Measurements from ENCODE around the gene STRN3.
"Not testable (repeated sequence)": the region's sequence is repeated elsewhere in the genome, so short reads cannot be mapped to it uniquely, and the experiment has no call there.

STRN3 gene

DNA sequence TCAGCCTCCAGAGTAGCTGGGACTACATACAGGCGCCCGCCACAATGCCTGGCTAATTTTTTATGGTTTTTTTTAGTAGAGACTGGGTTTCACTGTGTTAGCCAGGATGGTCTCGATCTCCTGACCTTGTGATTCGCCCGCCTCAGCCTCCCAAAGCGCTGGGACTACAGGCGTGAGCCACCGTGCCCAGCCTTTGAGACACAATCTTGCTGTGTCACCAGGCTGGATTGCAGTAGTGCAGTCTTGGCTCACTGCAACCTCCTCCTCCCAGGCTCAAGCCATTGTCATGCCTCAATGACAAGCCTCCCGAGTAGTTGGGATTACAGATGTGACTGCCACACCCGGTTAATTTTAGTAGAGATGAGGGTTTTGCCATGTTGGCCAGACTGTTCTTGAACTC is 21.3 kb upstream of the STRN3 start:
- H3K27me3 ChIP-seq (ENCODE audit: insufficient read depth, low read depth), result no peaks in the 10 kb centered on the region
- no peaks in the 10 kb centered on the region for H3K36me3 ChIP-seq (ENCODE audit: insufficient read depth)
- no peak overlapping the region for H3K4me3 ChIP-seq (IDR thresholded peaks at IDR 0.05; ENCODE audit: insufficient read depth, low read depth, low read length)
- H3K27ac ChIP-seq, result no peak overlapping the region
- H3K4me1 ChIP-seq (ENCODE audit: low read depth, poor library complexity, severe bottlenecking), result no peaks in the 10 kb centered on the region
- H3K79me2 ChIP-seq (ENCODE audit: insufficient read depth, low read depth), result no peaks in the 10 kb centered on the region
- no peak overlapping the region for H3K4me2 ChIP-seq
- no peaks in the 10 kb centered on the region for H4K20me1 ChIP-seq (ENCODE audit: insufficient read depth)
- no peak overlapping the region for H2AFZ ChIP-seq (ENCODE audit: low read depth)
- no peak overlapping the region for H3K9ac ChIP-seq
- TF ChIP-seq CTCF (conservative IDR thresholded peaks at IDR 0.05; ENCODE audit: low read depth, low read length), result no peak

DNA sequence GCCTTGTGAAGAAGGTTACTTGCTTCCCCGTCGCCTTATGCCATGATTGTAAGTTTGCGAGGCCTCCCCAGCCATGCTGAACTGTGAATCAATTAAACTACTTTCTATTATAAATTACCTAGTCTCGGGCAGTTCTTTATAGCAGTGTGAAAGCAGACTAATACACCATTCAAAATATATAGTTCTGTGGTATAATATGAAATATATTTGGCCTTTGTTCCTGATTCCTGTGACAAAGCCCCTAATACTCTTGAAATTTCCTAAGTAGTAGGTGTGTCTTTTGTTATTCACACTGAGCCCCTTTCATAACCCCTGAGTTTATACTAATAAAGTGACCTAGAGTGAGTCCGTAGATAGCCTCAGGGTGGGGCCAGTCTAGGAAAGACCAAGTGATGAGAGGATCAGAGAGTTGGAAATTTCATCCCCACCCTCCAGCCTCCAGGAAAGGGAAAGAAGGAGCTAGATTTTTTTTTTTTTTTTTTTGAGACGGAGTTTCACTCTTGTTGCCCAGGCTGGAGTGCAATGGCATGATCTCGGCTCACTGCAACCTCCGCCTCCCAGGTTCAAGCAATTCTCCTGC is 19.4 kb upstream of the STRN3 start:
- no peaks in the 10 kb centered on the region for H3K79me2 ChIP-seq (ENCODE audit: insufficient read depth, low read depth)
- H3K4me1 ChIP-seq (ENCODE audit: low read depth, poor library complexity, severe bottlenecking), result no peaks in the 10 kb centered on the region
- H3K4me2 ChIP-seq, result no peak overlapping the region
- TF ChIP-seq CTCF (conservative IDR thresholded peaks at IDR 0.05; ENCODE audit: low read depth, low read length), result no peak
- H3K9ac ChIP-seq, result no peak overlapping the region
- H2AFZ ChIP-seq (ENCODE audit: low read depth), result no peak overlapping the region
- H3K4me3 ChIP-seq (IDR thresholded peaks at IDR 0.05; ENCODE audit: insufficient read depth, low read depth, low read length), result no peak overlapping the region
- no peak overlapping the region for H3K27ac ChIP-seq
- H3K36me3 ChIP-seq (ENCODE audit: insufficient read depth), result no peaks in the 10 kb centered on the region
- H4K20me1 ChIP-seq (ENCODE audit: insufficient read depth), result no peaks in the 10 kb centered on the region
- no peaks in the 10 kb centered on the region for H3K27me3 ChIP-seq (ENCODE audit: insufficient read depth, low read depth)

DNA sequence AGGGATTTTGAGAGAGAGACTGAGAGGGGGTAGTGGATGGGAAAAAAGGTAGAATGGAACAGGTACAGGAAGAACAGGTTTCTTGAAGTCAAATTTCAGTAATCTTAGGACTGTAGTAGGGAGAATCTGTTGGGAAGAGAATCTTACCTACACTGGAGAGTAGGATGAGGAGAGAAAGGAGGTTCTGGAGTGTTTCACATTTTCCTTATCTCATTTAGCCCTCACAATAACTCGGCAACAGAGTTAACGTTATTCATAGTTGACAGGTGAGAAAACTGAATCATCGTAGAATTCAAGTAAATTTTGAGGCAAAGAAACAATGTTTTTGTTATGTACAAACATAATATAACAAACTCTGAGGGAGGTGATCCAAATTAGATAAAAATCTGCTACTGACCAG is 17.2 kb upstream of the STRN3 start:
- Histone ChIP-seq H3K4me2 (no peak overlapping the region), H2AFZ (ENCODE audit: low read depth) (no peak overlapping the region), H4K20me1 (ENCODE audit: insufficient read depth) (no peaks in the 10 kb centered on the region), H3K27me3 (ENCODE audit: insufficient read depth, low read depth) (no peaks in the 10 kb centered on the region), H3K4me1 (ENCODE audit: low read depth, poor library complexity, severe bottlenecking) (peaks cover 5% of the 10 kb centered on the region), H3K79me2 (ENCODE audit: insufficient read depth, low read depth) (no peaks in the 10 kb centered on the region), H3K36me3 (ENCODE audit: insufficient read depth) (no peaks in the 10 kb centered on the region), H3K27ac (no peak overlapping the region), H3K9ac (no peak overlapping the region), H3K4me3 (IDR thresholded peaks at IDR 0.05; ENCODE audit: insufficient read depth, low read depth, low read length) (no peak overlapping the region)
- TF ChIP-seq CTCF (conservative IDR thresholded peaks at IDR 0.05; ENCODE audit: low read depth, low read length), result no peak

- not testable (repeated sequence) for H3K27me3 ChIP-seq (ENCODE audit: insufficient read depth, low read depth); H3K27ac ChIP-seq; H3K4me2 ChIP-seq; H3K36me3 ChIP-seq (ENCODE audit: insufficient read depth); H4K20me1 ChIP-seq (ENCODE audit: insufficient read depth); H3K4me3 ChIP-seq (IDR thresholded peaks at IDR 0.05; ENCODE audit: insufficient read depth, low read depth, low read length); H3K4me1 ChIP-seq (ENCODE audit: low read depth, poor library complexity, severe bottlenecking); H3K79me2 ChIP-seq (ENCODE audit: insufficient read depth, low read depth); H3K9ac ChIP-seq; H2AFZ ChIP-seq (ENCODE audit: low read depth)
Observed at GRCh38 chr14:31042893-31043292, 16.7 kb upstream of the STRN3 start.

DNA sequence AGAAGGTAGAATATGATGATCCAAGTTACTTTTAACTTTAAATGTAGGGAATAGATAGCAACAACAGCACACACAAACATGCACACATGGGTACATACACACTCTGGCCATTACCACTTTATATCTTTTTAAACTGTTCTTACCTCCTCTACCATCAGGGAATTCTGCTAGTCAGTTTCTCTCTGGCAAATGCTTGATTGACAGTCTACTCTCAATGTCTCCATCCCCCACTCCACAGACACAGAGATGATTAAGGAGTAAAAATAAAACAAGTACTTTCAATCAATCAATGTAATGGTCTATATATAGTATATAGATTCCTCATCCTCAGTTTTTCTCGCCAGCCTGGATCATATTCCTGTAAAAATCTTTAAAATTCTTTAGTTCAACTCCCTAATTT is 16.1 kb upstream of the STRN3 start:
- no peak overlapping the region for H3K4me2 ChIP-seq
- no peak for TF ChIP-seq CTCF (conservative IDR thresholded peaks at IDR 0.05; ENCODE audit: low read depth, low read length)
- no peak overlapping the region for H2AFZ ChIP-seq (ENCODE audit: low read depth)
- H3K4me1 ChIP-seq (ENCODE audit: low read depth, poor library complexity, severe bottlenecking), result peaks cover 8% of the 10 kb centered on the region
- no peaks in the 10 kb centered on the region for H3K79me2 ChIP-seq (ENCODE audit: insufficient read depth, low read depth)
- no peaks in the 10 kb centered on the region for H3K27me3 ChIP-seq (ENCODE audit: insufficient read depth, low read depth)
- no peaks in the 10 kb centered on the region for H4K20me1 ChIP-seq (ENCODE audit: insufficient read depth)
- H3K27ac ChIP-seq, result no peak overlapping the region
- H3K36me3 ChIP-seq (ENCODE audit: insufficient read depth), result no peaks in the 10 kb centered on the region
- H3K9ac ChIP-seq, result no peak overlapping the region
- H3K4me3 ChIP-seq (IDR thresholded peaks at IDR 0.05; ENCODE audit: insufficient read depth, low read depth, low read length), result no peak overlapping the region
